ENCODE measurements around the gene EFHC1. TPM values are rescaled to one million over a fixed set of nuclear protein-coding genes. Genes with fewer than 3 reads are reported as not detected.
"Not testable (repeated sequence)": the region's sequence is repeated elsewhere in the genome, so short reads cannot be mapped to it uniquely, and the experiment has no call there.

Gene EFHC1
- total and polyA plus RNA-seq, 2 donors from 2014 or later, result 25.4 to 33.9 TPM

- H3K4me3 ChIP-seq (ENCODE audit: low read length in 3 of 3), result no peak overlapping the region
- intact Hi-C loops (cut with DNase I), result no loop called here
- no peak overlapping the region for H3K9ac ChIP-seq (ENCODE audit: low read length in 3 of 3)
- no peaks in the 10 kb centered on the region for H3K27me3 ChIP-seq (ENCODE audit: control insufficient read depth, insufficient read depth, low read length)
- no peaks in the 10 kb centered on the region for H3K9me3 ChIP-seq (ENCODE audit: control insufficient read depth in 2 of 3, insufficient read depth in 1 of 3, low read length in 3 of 3)
- H3K36me3 ChIP-seq (ENCODE audit: control insufficient read depth in 2 of 3, insufficient read depth in 3 of 3, low read length in 3 of 3), result no peaks in the 10 kb centered on the region
- FAIRE-seq (no peak), DNase-seq (no peak)
- TF ChIP-seq, protein P1, sequence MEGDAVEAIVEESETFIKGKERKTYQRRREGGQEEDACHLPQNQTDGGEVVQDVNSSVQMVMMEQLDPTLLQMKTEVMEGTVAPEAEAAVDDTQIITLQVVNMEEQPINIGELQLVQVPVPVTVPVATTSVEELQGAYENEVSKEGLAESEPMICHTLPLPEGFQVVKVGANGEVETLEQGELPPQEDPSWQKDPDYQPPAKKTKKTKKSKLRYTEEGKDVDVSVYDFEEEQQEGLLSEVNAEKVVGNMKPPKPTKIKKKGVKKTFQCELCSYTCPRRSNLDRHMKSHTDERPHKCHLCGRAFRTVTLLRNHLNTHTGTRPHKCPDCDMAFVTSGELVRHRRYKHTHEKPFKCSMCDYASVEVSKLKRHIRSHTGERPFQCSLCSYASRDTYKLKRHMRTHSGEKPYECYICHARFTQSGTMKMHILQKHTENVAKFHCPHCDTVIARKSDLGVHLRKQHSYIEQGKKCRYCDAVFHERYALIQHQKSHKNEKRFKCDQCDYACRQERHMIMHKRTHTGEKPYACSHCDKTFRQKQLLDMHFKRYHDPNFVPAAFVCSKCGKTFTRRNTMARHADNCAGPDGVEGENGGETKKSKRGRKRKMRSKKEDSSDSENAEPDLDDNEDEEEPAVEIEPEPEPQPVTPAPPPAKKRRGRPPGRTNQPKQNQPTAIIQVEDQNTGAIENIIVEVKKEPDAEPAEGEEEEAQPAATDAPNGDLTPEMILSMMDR (IDR thresholded peaks at IDR 0.05; ENCODE audit: borderline replicate concordance, extremely low read depth, insufficient read depth), result no peak
- no peak overlapping the region for H3K27ac ChIP-seq (ENCODE audit: low read depth in 2 of 2, low read length in 2 of 2)
- H3K4me1 ChIP-seq (ENCODE audit: control insufficient read depth in 2 of 3, insufficient read depth in 2 of 3, low read depth in 1 of 3, low read length in 3 of 3), result peaks cover 0 to 4% (median 0%) of the 10 kb centered on the region in 3 donors
Observed at GRCh38 chr6:52423448-52423847, 3.3 kb downstream of the EFHC1 start.

DNA sequence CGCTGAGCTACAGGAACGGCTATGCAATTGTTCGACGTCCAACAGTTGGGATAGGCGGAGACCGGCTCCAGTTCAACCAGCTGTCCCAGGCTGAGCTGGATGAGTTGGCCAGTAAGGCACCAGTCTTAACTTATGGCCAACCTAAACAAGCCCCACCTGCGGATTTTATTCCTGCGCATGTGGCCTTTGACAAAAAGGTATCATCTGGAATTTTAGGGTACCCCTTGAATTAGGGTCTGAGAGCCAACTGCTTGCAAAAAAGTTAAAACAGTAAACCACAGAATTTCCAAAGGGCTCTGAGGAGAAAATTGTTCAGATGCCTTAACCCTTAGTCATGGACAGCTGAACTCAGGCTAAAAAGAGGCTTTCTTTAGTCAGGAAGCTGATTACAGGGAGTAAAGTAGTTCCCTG, 3.8 kb downstream of the EFHC1 start:
- DNase-seq (no peak), FAIRE-seq (no peak)
- intact Hi-C loops (cut with DNase I), result no loop called here
- H3K27me3 ChIP-seq (ENCODE audit: control insufficient read depth, insufficient read depth, low read length), result no peaks in the 10 kb centered on the region
- no peak overlapping the region for H3K27ac ChIP-seq (ENCODE audit: low read depth in 2 of 2, low read length in 2 of 2)
- TF ChIP-seq, protein P1 (IDR thresholded peaks at IDR 0.05; ENCODE audit: borderline replicate concordance, extremely low read depth, insufficient read depth), result no peak
- H3K36me3 ChIP-seq (ENCODE audit: control insufficient read depth in 2 of 3, insufficient read depth in 3 of 3, low read length in 3 of 3), result no peaks in the 10 kb centered on the region
- H3K9me3 ChIP-seq (ENCODE audit: control insufficient read depth in 2 of 3, insufficient read depth in 1 of 3, low read length in 3 of 3), result no peaks in the 10 kb centered on the region
- no peak overlapping the region for H3K4me3 ChIP-seq (ENCODE audit: low read length in 3 of 3)
- H3K4me1 ChIP-seq (ENCODE audit: control insufficient read depth in 2 of 3, insufficient read depth in 2 of 3, low read depth in 1 of 3, low read length in 3 of 3), result peaks cover 0 to 4% (median 0%) of the 10 kb centered on the region in 3 donors
- no peak overlapping the region for H3K9ac ChIP-seq (ENCODE audit: low read length in 3 of 3)

- Histone ChIP-seq H3K4me3 (ENCODE audit: low read length in 3 of 3) (no peak overlapping the region), H3K4me1 (ENCODE audit: control insufficient read depth in 2 of 3, insufficient read depth in 2 of 3, low read depth in 1 of 3, low read length in 3 of 3) (peaks cover 0 to 4% (median 0%) of the 10 kb centered on the region in 3 donors), H3K9ac (ENCODE audit: low read length in 3 of 3) (no peak overlapping the region), H3K27me3 (ENCODE audit: control insufficient read depth, insufficient read depth, low read length) (no peaks in the 10 kb centered on the region), H3K36me3 (ENCODE audit: control insufficient read depth in 2 of 3, insufficient read depth in 3 of 3, low read length in 3 of 3) (no peaks in the 10 kb centered on the region), H3K27ac (ENCODE audit: low read depth in 2 of 2, low read length in 2 of 2) (no peak overlapping the region), H3K9me3 (ENCODE audit: control insufficient read depth in 2 of 3, insufficient read depth in 1 of 3, low read length in 3 of 3) (no peaks in the 10 kb centered on the region)
- DNase-seq (no peak), FAIRE-seq (no peak)
- TF ChIP-seq, protein P1 (IDR thresholded peaks at IDR 0.05; ENCODE audit: borderline replicate concordance, extremely low read depth, insufficient read depth), result no peak
- intact Hi-C loops (cut with DNase I), result no loop called here
Observed at GRCh38 chr6:52424513-52424912, 4.4 kb downstream of the EFHC1 start.

GRCh38 chr6:52426667-52427066, 6.5 kb downstream of the EFHC1 start:
- H3K4me1 ChIP-seq (ENCODE audit: control insufficient read depth in 2 of 3, insufficient read depth in 2 of 3, low read depth in 1 of 3, low read length in 3 of 3), result no peaks in the 10 kb centered on the region
- no peaks in the 10 kb centered on the region for H3K9me3 ChIP-seq (ENCODE audit: control insufficient read depth in 2 of 3, insufficient read depth in 1 of 3, low read length in 3 of 3)
- no peak overlapping the region for H3K27ac ChIP-seq (ENCODE audit: low read depth in 2 of 2, low read length in 2 of 2)
- no peak overlapping the region for H3K4me3 ChIP-seq (ENCODE audit: low read length in 3 of 3)
- H3K36me3 ChIP-seq (ENCODE audit: control insufficient read depth in 2 of 3, insufficient read depth in 3 of 3, low read length in 3 of 3), result no peaks in the 10 kb centered on the region
- no peaks in the 10 kb centered on the region for H3K27me3 ChIP-seq (ENCODE audit: control insufficient read depth, insufficient read depth, low read length)
- TF ChIP-seq, protein P1 (IDR thresholded peaks at IDR 0.05; ENCODE audit: borderline replicate concordance, extremely low read depth, insufficient read depth), result no peak
- intact Hi-C loops (cut with DNase I), result no loop called here
- FAIRE-seq (no peak), DNase-seq (no peak)
- H3K9ac ChIP-seq (ENCODE audit: low read length in 3 of 3), result no peak overlapping the region

- intact Hi-C loops (cut with DNase I); FAIRE-seq; H3K36me3 ChIP-seq (ENCODE audit: control insufficient read depth in 2 of 3, insufficient read depth in 3 of 3, low read length in 3 of 3); H3K27me3 ChIP-seq (ENCODE audit: control insufficient read depth, insufficient read depth, low read length); H3K27ac ChIP-seq (ENCODE audit: low read depth in 2 of 2, low read length in 2 of 2); H3K9ac ChIP-seq (ENCODE audit: low read length in 3 of 3); H3K9me3 ChIP-seq (ENCODE audit: control insufficient read depth in 2 of 3, insufficient read depth in 1 of 3, low read length in 3 of 3); H3K4me3 ChIP-seq (ENCODE audit: low read length in 3 of 3); H3K4me1 ChIP-seq (ENCODE audit: control insufficient read depth in 2 of 3, insufficient read depth in 2 of 3, low read depth in 1 of 3, low read length in 3 of 3): not testable (repeated sequence)
- peak in 1 of 5 donors; percentile 44 for DNase-seq
Observed at GRCh38 chr6:52433294-52433693, 13.2 kb downstream of the EFHC1 start.

Data from kidney (tissue), 14 donors.